Right atrium auricular region (tissue), 2 donors: ENCODE results near the gene GGCT. TPM values are rescaled to one million over a fixed set of nuclear protein-coding genes. Genes with fewer than 3 reads are reported as not detected.
"Not testable (repeated sequence)": the region's sequence is repeated elsewhere in the genome, so short reads cannot be mapped to it uniquely, and the experiment has no call there.

Experiments
- DNase-seq: peaks from one replicate; pipeline ENCODE4 v3.0.0-alpha.2; 2019; ENCODE audit warnings: low spot score
- H3K27ac ChIP-seq, 2 donors: fragments of 200-600 bp; sonication (generic); 1 replicate in 1 of 2; 2 replicates in 1 of 2; pipeline ENCODE4 v1.5.1; 2016 to 2019
- H3K27me3 ChIP-seq, 2 donors: fragments of 200-600 bp; sonication (generic); one replicate each; pipeline versions ENCODE4 v1.5.1 to v1.6.0; 2017 to 2019
- H3K36me3 ChIP-seq: fragments of 200-600 bp; sonication (generic); one replicate; pipeline ENCODE4 v1.5.1; 2016
- H3K4me1 ChIP-seq, 2 donors: fragments of 200-600 bp; sonication (generic); one replicate each; pipeline versions ENCODE4 v1.5.1 to v1.6.0; 2017 to 2019
- H3K4me3 ChIP-seq, 2 donors: fragments of 200-600 bp; sonication (generic); 1 replicate in 1 of 2; 2 replicates in 1 of 2; pipeline ENCODE4 v1.5.1; 2017 to 2019; ENCODE audit warnings: mild to moderate bottlenecking in 1 of 2, moderate library complexity in 1 of 2
- H3K9me3 ChIP-seq, 2 donors: fragments of 200-600 bp; sonication (generic); one replicate each; pipeline ENCODE4 v1.5.1; 2019
- total RNA-seq, 2 donors: library from RNA; depleted of rRNA; stranded (reverse); fragments of >200 nt; gene quantifications; one replicate each; pipeline ENCODE4 v1.1.0, GENCODE V29; 2016
- TF ChIP-seq, protein P1 (sequence below), 2 donors: fragments of 200-600 bp; sonication (generic); IDR thresholded peaks; one replicate each; pipeline ENCODE4 v1.5.1; 2019; ENCODE audit warnings: antibody characterized with exemption in 2 of 2

GGCT gene
- total RNA-seq, 2 donors from 2014 or later: 15.1 to 27.6 TPM

DNA sequence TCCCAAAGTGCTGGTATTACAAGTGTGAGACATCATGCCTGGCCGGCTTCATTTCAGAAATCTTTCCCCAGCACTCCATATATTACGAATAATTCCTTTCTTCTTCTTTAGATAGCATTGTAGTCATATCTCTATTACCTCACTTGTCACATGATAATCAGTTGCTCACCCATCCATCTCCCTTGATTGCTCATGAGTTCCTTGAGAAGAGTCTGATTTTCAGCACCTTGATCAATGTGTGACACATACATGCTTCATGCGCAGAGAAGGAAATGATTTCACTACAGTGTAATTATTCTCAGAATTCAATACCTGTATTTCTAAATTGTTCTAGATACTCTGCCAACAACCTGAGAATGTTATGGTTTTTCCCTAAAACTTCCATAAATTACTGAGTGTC lies 26.7 kb upstream of the GGCT start:
- Histone ChIP-seq H3K27ac (no peak overlapping the region), H3K4me1 (no peaks in the 10 kb centered on the region), H3K9me3 (no peaks in the 10 kb centered on the region), H3K4me3 (no peak overlapping the region), H3K36me3 (no peaks in the 10 kb centered on the region), H3K27me3 (no peaks in the 10 kb centered on the region)
- DNase-seq: no peak
- TF ChIP-seq, protein P1, sequence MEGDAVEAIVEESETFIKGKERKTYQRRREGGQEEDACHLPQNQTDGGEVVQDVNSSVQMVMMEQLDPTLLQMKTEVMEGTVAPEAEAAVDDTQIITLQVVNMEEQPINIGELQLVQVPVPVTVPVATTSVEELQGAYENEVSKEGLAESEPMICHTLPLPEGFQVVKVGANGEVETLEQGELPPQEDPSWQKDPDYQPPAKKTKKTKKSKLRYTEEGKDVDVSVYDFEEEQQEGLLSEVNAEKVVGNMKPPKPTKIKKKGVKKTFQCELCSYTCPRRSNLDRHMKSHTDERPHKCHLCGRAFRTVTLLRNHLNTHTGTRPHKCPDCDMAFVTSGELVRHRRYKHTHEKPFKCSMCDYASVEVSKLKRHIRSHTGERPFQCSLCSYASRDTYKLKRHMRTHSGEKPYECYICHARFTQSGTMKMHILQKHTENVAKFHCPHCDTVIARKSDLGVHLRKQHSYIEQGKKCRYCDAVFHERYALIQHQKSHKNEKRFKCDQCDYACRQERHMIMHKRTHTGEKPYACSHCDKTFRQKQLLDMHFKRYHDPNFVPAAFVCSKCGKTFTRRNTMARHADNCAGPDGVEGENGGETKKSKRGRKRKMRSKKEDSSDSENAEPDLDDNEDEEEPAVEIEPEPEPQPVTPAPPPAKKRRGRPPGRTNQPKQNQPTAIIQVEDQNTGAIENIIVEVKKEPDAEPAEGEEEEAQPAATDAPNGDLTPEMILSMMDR (IDR thresholded peaks at IDR 0.05): no peak

DNA sequence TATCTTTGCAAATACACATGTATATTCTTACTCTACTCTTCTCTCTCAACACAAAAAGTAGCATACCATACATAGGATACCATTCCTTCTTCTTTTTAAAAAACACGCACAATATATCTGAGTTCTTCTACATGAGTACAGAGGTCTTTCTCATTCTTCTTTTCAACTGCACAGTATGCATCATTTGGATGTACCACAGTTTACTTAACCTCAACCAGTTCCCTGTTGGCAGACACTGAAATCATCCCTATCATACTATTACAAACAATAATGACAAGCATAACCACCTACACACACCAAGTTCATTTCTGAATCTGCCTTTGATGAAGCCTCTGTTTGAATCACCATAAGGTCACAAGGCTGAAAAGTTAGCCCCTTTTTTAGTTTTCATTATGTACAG lies 25.7 kb upstream of the GGCT start:
- Histone ChIP-seq H3K4me1 (no peaks in the 10 kb centered on the region), H3K27me3 (no peaks in the 10 kb centered on the region), H3K36me3 (no peaks in the 10 kb centered on the region), H3K9me3 (no peaks in the 10 kb centered on the region), H3K4me3 (no peak overlapping the region), H3K27ac (no peak overlapping the region)
- no peak for DNase-seq
- TF ChIP-seq, protein P1 (IDR thresholded peaks at IDR 0.05): no peak

DNA sequence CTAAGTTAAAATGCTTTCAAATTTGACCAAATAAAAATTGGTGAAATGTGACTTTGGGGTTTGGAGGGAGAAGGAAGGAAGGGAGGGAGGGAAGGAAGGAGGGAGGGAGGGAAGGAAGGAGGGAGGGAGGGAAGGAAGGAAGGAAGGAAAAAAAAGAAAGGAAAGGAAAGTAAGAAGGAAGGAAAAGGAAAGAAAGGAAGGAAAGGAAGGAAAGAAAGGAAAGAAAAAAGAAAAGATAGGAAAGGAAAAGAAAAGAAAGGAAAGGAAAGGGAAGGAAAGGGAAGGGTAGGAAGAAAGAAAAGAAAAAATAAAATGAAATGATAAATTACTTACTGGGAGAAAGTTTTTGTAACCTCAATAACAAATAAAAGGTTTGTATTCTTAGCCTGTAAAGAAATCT lies 24.1 kb upstream of the GGCT start:
- Histone ChIP-seq H3K27ac (no peak overlapping the region), H3K27me3 (no peaks in the 10 kb centered on the region), H3K4me1 (no peaks in the 10 kb centered on the region), H3K36me3 (no peaks in the 10 kb centered on the region), H3K4me3 (no peak overlapping the region), H3K9me3 (no peaks in the 10 kb centered on the region)
- TF ChIP-seq, protein P1 (IDR thresholded peaks at IDR 0.05): no peak
- DNase-seq: no peak

DNA sequence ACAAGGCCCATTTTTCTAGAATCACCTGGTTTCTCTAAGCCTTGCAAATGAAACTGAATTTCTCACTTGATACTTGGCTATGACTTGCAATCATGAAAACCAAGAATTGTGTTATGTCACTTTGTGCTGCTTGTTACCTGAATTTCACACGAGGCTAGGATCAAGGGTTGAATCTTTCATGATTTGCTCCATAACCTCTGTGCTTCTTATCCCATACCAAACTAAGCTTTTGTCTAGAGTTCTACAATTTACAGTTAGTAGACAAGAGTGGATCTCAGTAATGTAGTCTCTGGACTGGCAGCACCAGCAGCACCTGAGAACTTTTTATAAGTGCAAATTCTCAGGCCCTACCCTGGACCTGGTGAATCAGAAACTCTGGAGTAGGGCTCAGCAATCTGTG lies 22.7 kb upstream of the GGCT start:
- not testable (repeated sequence) for H3K4me1 ChIP-seq, H3K27me3 ChIP-seq

DNA sequence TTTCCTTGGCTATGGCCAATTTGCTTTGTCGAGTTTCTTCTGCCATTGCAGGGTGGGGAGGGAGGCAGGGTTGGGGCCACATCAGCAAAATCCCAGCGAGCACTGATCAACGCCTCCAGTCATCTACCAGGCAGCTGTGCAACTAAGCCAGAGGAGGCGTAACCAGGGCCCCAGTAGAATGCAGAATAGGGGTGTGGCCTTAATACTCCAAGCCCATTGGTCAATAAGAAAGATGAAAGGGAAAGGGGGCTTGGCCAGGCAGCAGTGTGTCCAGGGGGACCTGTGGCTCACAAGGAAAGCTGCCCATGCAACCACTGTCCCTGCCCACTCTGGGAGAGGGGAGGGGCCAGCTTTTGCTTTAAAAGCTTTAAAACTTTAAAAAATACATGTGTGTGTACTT lies 21.5 kb upstream of the GGCT start:
- Histone ChIP-seq H3K27me3 (no peaks in the 10 kb centered on the region), H3K4me1 (peaks cover 0 to 6% of the 10 kb centered on the region in 2 donors), H3K36me3 (no peaks in the 10 kb centered on the region), H3K27ac (no peak overlapping the region), H3K9me3 (no peaks in the 10 kb centered on the region), H3K4me3 (no peak overlapping the region)
- TF ChIP-seq, protein P1 (IDR thresholded peaks at IDR 0.05): no peak
- no peak for DNase-seq

More for the DNA sequence above, 22.7 kb upstream of the GGCT start:
- not testable (repeated sequence) for H3K9me3 ChIP-seq, H3K36me3 ChIP-seq, H3K27ac ChIP-seq, H3K4me3 ChIP-seq, DNase-seq

DNA sequence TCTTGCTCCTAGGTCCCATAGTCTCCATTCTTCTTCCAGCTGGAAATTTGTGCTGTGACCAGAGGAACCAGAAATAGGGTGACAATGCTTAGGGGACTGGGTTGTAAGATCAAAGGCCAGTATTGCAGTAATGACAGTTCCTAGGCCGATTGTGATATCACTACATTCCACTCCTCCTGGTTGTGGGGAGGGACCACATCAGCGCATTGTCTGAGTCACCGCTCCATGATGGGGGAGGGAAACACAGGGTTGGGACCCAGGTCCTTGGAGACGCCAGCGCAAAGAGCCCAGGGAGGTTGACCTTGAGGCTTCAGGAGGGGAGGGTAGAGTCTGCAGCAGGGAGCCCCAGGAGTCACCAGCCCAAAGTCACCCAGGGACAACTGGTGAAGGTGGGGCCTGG lies 20.8 kb upstream of the GGCT start:
- DNase-seq: no peak

More for the DNA sequence above, 20.8 kb upstream of the GGCT start:
- Histone ChIP-seq H3K27me3 (no peaks in the 10 kb centered on the region), H3K9me3 (no peaks in the 10 kb centered on the region), H3K4me1 (peaks cover 0 to 10% of the 10 kb centered on the region in 2 donors), H3K27ac (no peak overlapping the region), H3K4me3 (no peak overlapping the region), H3K36me3 (no peaks in the 10 kb centered on the region)
- TF ChIP-seq, protein P1 (IDR thresholded peaks at IDR 0.05): no peak
